Measurements from ENCODE around the gene PRRX1. TPM values are rescaled to one million over a fixed set of nuclear protein-coding genes. Genes with fewer than 3 reads are reported as not detected.

PRRX1 gene
- total RNA-seq, 1 donor from 2014 or later: 1.5 TPM

DNA sequence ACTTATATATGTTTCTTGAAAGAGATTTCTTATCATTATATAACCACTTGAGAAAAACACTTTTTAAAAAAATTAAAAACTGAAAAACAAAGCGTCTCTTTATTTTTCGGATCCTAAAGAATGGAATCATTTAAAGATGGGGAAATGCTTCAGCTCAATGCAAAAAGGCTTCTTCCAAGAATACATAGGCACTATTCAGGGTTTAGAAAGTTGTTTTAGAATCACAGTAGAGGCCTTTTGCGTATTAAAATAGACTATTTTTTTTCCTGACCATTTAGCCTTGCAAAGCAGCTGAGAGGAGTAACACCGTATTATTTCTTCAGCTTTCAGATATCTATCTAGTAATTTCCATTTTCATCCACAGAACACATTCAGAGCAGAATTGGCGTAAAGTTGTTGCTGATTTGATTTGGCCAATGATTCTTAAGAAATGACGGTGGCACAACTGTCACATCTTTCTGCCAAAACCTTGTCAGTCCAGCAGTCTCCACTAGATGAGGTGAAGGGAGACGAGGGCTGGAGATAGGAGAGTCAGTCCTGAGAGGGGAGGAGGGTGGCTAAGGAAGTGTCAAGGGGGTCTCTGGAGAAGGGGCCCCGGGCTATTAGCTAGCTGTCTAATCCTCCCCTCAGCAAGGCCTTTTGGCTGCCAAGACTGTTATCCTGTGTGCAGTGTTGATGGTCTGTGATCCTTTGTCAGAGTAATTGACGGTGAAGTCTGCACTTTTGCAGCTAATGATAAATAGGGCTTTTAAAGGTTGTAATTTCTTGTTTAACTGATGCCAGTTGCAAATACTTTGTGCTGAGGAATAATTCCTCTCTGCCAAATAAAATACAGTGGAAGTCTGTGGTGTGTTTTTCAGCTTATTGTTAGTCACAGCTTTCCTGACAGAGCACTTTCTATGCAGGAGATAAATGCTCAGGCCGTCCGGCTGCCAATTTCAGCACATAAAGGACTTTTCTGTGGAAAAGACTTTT is 34.7 kb downstream of the PRRX1 start:
- TF ChIP-seq, protein P1, sequence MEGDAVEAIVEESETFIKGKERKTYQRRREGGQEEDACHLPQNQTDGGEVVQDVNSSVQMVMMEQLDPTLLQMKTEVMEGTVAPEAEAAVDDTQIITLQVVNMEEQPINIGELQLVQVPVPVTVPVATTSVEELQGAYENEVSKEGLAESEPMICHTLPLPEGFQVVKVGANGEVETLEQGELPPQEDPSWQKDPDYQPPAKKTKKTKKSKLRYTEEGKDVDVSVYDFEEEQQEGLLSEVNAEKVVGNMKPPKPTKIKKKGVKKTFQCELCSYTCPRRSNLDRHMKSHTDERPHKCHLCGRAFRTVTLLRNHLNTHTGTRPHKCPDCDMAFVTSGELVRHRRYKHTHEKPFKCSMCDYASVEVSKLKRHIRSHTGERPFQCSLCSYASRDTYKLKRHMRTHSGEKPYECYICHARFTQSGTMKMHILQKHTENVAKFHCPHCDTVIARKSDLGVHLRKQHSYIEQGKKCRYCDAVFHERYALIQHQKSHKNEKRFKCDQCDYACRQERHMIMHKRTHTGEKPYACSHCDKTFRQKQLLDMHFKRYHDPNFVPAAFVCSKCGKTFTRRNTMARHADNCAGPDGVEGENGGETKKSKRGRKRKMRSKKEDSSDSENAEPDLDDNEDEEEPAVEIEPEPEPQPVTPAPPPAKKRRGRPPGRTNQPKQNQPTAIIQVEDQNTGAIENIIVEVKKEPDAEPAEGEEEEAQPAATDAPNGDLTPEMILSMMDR (IDR thresholded peaks at IDR 0.05; ENCODE audit: unreplicated experiment): no peak
- peaks cover 8% of the 10 kb centered on the region for H3K27me3 Mint-ChIP-seq
- H3K4me1 Mint-ChIP-seq (ENCODE audit: low read depth): no peaks in the 10 kb centered on the region
- H3K4me3 Mint-ChIP-seq (ENCODE audit: low read depth): no peak overlapping the region
- no peak for DNase-seq (ENCODE audit: low spot score, unreplicated experiment)
- H3K36me3 Mint-ChIP-seq (ENCODE audit: insufficient read depth): no peaks in the 10 kb centered on the region
- H3K27ac Mint-ChIP-seq: no peak overlapping the region
- no peaks in the 10 kb centered on the region for H3K9me3 Mint-ChIP-seq (ENCODE audit: low read depth)

DNA sequence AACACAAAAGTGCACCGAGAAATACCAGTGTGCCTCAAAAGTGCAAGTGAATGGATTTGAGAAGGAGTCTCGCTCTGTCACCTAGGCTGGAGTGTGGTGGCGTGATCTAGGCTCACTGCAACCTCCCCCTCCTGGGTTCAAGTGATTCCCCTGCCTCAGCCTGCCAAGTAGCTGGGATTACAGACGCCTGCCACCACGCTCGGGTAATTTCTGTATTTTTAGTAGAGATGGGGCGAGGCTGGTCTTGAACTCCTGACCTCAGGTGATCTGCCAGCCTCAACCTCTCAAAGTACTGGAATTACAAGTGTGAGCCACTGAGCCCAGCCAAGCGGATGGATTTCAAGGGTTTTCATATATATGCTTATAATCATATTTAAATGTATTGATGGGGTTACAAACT is 35.8 kb downstream of the PRRX1 start:
- Mint-ChIP-seq H3K36me3 (ENCODE audit: insufficient read depth) (no peaks in the 10 kb centered on the region), H3K4me1 (ENCODE audit: low read depth) (no peaks in the 10 kb centered on the region), H3K9me3 (ENCODE audit: low read depth) (no peaks in the 10 kb centered on the region), H3K27ac (no peak overlapping the region), H3K4me3 (ENCODE audit: low read depth) (no peak overlapping the region), H3K27me3 (peaks cover 8% of the 10 kb centered on the region)
- DNase-seq (ENCODE audit: low spot score, unreplicated experiment): no peak
- TF ChIP-seq, protein P1 (IDR thresholded peaks at IDR 0.05; ENCODE audit: unreplicated experiment): no peak

GRCh38 chr1:170700842-170701615 is 37.1 kb downstream of the PRRX1 start:
- H3K27ac Mint-ChIP-seq: no peak overlapping the region
- DNase-seq (ENCODE audit: low spot score, unreplicated experiment): no peak
- H3K36me3 Mint-ChIP-seq (ENCODE audit: insufficient read depth): no peaks in the 10 kb centered on the region
- TF ChIP-seq, protein P1 (IDR thresholded peaks at IDR 0.05; ENCODE audit: unreplicated experiment): no peak
- no peaks in the 10 kb centered on the region for H3K9me3 Mint-ChIP-seq (ENCODE audit: low read depth)
- no peaks in the 10 kb centered on the region for H3K4me1 Mint-ChIP-seq (ENCODE audit: low read depth)
- H3K27me3 Mint-ChIP-seq: peaks cover 5% of the 10 kb centered on the region
- H3K4me3 Mint-ChIP-seq (ENCODE audit: low read depth): no peak overlapping the region

- Mint-ChIP-seq H3K4me3 (ENCODE audit: low read depth) (no peak overlapping the region), H3K4me1 (ENCODE audit: low read depth) (no peaks in the 10 kb centered on the region), H3K27ac (no peak overlapping the region), H3K27me3 (peaks cover 5% of the 10 kb centered on the region), H3K36me3 (ENCODE audit: insufficient read depth) (no peaks in the 10 kb centered on the region), H3K9me3 (ENCODE audit: low read depth) (no peaks in the 10 kb centered on the region)
- TF ChIP-seq, protein P1 (IDR thresholded peaks at IDR 0.05; ENCODE audit: unreplicated experiment): no peak
- DNase-seq (ENCODE audit: low spot score, unreplicated experiment): no peak
Observed at GRCh38 chr1:170701962-170702361, 38.0 kb downstream of the PRRX1 start.

GRCh38 chr1:170703591-170703990 is 39.7 kb downstream of the PRRX1 start:
- no peak for DNase-seq (ENCODE audit: low spot score, unreplicated experiment)
- Mint-ChIP-seq H3K27ac (no peak overlapping the region), H3K4me3 (ENCODE audit: low read depth) (no peak overlapping the region), H3K4me1 (ENCODE audit: low read depth) (no peaks in the 10 kb centered on the region), H3K9me3 (ENCODE audit: low read depth) (no peaks in the 10 kb centered on the region), H3K27me3 (peaks cover 5% of the 10 kb centered on the region), H3K36me3 (ENCODE audit: insufficient read depth) (no peaks in the 10 kb centered on the region)
- TF ChIP-seq, protein P1 (IDR thresholded peaks at IDR 0.05; ENCODE audit: unreplicated experiment): no peak
